HUES6 (cell line): Measurements from ENCODE around the gene NR2F1-AS1.
A peak's percentile ranks its signal among the peaks of the same experiment; 100 is the strongest.

Source experiments
- H3K27ac ChIP-seq: 2 replicates; pipeline ENCODE4 v1.7.0; 2013; ENCODE audit warnings: low read depth, mild to moderate bottlenecking, low read length, inconsistent platforms
- H3K27me3 ChIP-seq: 2 replicates; pipeline ENCODE4 v1.6.1; 2013; ENCODE audit warnings: low read length; ENCODE audit not compliant: control insufficient read depth, insufficient read depth
- H3K36me3 ChIP-seq: 2 replicates; pipeline ENCODE4 v1.6.1; 2013; ENCODE audit warnings: low read length; ENCODE audit not compliant: control insufficient read depth, insufficient read depth
- H3K4me1 ChIP-seq: 2 replicates; pipeline ENCODE4 v1.6.1; 2013; ENCODE audit warnings: low read length; ENCODE audit not compliant: control insufficient read depth, insufficient read depth
- H3K4me3 ChIP-seq: 2 replicates; pipeline ENCODE4 v1.5.1; 2013; ENCODE audit warnings: low read depth, low read length
- H3K9ac ChIP-seq: one replicate; pipeline ENCODE4 v1.6.1; 2013; ENCODE audit warnings: mild to moderate bottlenecking, low read length
- H3K9me3 ChIP-seq: 2 replicates; pipeline ENCODE4 v1.6.1; 2013; ENCODE audit warnings: low read depth, low read length; ENCODE audit not compliant: control insufficient read depth, insufficient read depth

The NR2F1-AS1 gene

DNA sequence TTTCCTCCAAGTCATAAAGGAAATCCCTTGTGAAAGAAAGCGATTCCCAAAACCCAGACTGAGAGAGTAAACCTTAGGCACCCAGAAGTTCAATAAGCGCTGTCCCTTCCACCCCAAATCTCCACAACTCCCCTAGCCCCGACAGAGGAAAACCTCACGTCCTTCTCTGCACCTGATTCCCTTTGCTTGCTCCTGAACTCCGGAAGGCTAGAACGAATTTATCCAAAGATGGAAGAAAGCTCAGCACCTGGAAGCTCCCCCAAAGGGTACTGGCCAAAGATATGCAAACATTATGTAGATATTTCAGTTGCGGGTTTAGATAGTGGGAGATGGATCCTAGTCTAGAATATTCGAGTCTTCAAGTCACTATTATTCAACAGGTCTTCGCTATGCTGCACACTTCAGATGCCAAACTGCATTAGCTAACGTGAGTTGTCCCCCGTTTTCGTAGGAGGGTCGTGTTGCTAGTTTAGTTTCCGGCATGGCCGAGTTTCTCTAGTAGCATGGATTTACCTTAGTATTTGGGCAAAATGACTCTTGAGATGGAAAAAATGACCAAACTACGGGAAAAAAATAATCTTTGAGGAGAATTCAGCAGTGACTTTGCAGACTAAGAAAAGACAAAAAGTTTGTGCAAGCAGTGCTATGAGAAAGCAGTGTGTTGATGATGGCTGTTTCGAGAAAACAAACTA is 29.7 kb upstream of the NR2F1-AS1 start:
- Histone ChIP-seq H3K27ac (no peak overlapping the region), H3K4me1 (peaks cover 11% of the 10 kb centered on the region), H3K9me3 (no peaks in the 10 kb centered on the region), H3K4me3 (no peak overlapping the region), H3K27me3 (peaks cover 99% of the 10 kb centered on the region), H3K36me3 (no peaks in the 10 kb centered on the region), H3K9ac (no peak overlapping the region)

DNA sequence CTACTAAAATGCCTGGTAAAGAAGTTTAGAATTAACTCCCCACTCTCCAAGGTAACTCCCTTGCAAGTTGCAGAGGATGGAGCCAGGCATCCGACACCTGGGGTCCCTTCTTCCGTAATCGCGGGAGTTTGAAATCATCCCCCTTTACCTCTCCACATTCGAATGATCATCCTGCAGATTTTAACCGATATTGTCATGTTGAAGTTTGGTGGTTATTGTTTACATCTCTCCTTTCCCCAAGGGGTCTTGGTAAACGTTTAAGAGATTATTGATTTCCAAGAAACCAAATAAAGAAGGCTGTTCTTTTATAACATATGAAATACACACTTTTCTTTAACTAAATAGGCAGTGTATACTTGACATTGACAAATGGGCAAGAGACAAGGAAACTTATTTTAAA is 28.7 kb upstream of the NR2F1-AS1 start:
- H3K4me3 ChIP-seq, result no peak overlapping the region
- no peaks in the 10 kb centered on the region for H3K9me3 ChIP-seq
- no peaks in the 10 kb centered on the region for H3K36me3 ChIP-seq
- H3K4me1 ChIP-seq, result peaks cover 11% of the 10 kb centered on the region
- H3K27ac ChIP-seq, result no peak overlapping the region
- H3K27me3 ChIP-seq, result peaks cover 99% of the 10 kb centered on the region
- H3K9ac ChIP-seq, result no peak overlapping the region

DNA sequence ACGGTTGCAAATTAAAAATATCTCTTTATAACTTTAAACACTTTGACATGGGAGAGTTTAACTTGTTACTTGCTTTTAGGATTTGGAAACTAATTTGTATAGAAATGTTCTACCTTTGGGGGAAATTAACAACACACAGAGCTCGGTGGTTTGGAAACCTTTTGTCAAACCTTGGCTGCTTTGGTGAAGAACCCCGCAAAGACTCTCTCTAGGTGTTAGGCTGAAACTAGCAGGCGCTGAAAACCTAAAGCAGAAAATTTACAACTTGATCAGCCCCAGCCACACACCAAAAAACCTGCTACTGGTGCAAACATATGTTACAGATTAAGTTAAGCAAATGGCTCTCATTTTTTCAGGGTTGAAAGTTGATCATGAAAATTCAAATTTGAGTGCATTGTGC is 27.8 kb upstream of the NR2F1-AS1 start:
- Histone ChIP-seq H3K4me3 (no peak overlapping the region), H3K27me3 (peaks cover 99% of the 10 kb centered on the region), H3K9me3 (peaks cover under 1% of the 10 kb centered on the region), H3K4me1 (peaks cover 11% of the 10 kb centered on the region), H3K27ac (no peak overlapping the region), H3K36me3 (no peaks in the 10 kb centered on the region), H3K9ac (no peak overlapping the region)

DNA sequence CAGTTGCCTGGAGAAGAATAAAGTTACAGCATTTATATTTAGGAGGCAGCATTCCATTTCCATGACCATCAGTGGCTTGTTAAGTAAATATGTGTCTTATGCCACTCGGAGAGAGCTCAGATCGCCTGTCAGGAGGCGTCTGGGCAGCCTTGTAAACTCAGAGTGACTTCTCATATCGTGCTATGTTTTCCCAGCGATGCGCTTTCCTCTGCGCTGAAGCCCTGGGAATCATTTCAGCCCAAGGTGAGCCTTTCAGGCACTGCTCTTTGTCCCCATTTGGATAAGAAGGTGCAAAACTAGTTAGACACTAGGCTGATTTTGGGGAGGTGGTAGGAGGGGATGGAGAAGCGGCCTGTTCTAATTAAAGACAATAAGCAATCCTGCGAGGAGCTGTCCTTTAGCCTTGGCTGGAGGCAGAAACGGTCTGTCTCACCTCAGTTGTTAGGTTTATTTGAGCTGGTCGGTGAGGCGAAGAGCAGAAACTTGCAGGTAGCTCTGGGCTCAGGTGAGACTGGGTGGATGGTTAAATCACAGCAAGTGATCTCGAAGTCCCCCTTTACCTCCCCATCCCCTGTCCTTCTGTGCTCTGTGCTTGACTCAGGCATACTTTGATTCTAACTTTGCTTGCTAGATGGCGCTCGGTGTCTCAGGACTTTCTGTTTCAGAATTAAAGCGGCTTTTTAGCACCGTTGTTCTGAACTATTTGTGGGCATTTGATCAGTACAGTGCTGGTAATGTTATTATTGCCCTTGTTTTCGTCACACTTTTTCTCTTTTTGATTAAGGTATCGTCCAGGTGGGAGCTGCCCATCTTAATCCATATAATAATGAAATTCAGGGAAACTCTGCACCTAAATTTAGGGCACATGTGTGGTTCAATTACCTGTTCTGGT is 26.6 kb upstream of the NR2F1-AS1 start:
- no peak overlapping the region for H3K27ac ChIP-seq
- H3K27me3 ChIP-seq, result peaks cover 99% of the 10 kb centered on the region
- no peaks in the 10 kb centered on the region for H3K36me3 ChIP-seq
- H3K4me3 ChIP-seq, result peak overlapping the region; percentile 43
- no peak overlapping the region for H3K9ac ChIP-seq
- H3K4me1 ChIP-seq, result peaks cover 11% of the 10 kb centered on the region
- peaks cover 4% of the 10 kb centered on the region for H3K9me3 ChIP-seq

DNA sequence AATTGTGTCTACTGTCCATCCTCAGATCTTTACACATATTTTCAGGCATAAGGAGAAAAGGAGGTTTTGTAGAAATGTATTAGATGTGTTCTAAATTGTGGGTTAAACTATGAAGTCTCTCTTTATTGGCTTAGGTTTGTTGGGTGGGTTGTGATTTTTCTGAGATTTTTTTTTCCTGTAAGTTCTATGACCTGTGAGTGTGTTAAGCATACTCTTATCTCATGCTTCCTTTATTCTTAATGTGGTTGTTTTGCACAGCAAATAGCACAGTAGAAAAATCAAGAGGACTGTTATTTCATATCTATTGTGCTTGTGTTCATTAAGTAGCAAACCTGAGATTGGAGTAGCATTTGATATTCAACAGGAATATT is 25.3 kb upstream of the NR2F1-AS1 start:
- Histone ChIP-seq H3K27me3 (peaks cover 100% of the 10 kb centered on the region), H3K27ac (no peak overlapping the region), H3K9ac (no peak overlapping the region), H3K4me3 (no peak overlapping the region), H3K4me1 (peaks cover 17% of the 10 kb centered on the region), H3K9me3 (peaks cover 4% of the 10 kb centered on the region), H3K36me3 (no peaks in the 10 kb centered on the region)

DNA sequence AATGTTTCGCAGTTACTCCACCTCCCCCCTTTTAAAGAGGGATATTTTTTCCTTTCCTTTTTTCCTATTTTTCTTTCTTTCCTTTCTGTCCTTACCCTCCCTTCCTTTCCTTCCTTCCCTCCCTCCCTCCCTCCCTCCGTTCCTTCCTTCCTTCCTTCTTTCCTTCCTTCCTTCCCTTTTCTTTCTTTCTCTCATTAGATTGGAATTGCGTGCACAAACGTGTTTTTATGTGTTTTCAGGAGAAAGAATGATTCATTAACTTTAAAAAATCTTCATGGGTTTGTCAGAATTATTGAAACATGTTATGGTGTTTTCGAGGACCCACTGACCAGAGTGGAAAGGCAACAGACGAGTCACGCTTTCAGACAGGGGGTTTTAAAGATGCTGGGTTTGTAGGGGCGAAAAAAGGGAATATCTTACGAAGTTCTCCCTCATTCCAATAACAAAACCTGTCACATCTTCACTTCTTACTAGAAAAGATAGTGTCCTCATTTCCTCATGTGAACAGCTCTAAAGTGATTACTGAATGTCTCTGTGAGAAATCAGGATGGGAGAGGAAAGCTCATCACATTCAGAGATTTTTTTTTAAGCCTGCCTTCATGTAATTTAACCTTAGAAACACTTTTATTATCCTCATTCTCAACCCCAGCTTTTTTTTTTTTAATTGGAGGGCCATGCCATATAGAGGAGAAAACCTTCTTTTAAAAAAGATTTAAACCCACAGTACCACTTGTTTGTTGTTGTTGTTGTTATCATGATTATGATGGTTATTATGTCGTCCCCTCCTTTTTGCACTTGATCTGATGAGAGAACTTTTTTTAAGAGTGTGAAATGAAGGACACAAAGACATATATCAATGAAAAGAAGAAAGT is 23.9 kb upstream of the NR2F1-AS1 start:
- H3K9ac ChIP-seq, result no peak overlapping the region
- H3K36me3 ChIP-seq, result no peaks in the 10 kb centered on the region
- no peak overlapping the region for H3K4me3 ChIP-seq
- peaks cover 14% of the 10 kb centered on the region for H3K4me1 ChIP-seq
- peaks cover 100% of the 10 kb centered on the region for H3K27me3 ChIP-seq
- H3K9me3 ChIP-seq, result peaks cover 4% of the 10 kb centered on the region
- no peak overlapping the region for H3K27ac ChIP-seq

DNA sequence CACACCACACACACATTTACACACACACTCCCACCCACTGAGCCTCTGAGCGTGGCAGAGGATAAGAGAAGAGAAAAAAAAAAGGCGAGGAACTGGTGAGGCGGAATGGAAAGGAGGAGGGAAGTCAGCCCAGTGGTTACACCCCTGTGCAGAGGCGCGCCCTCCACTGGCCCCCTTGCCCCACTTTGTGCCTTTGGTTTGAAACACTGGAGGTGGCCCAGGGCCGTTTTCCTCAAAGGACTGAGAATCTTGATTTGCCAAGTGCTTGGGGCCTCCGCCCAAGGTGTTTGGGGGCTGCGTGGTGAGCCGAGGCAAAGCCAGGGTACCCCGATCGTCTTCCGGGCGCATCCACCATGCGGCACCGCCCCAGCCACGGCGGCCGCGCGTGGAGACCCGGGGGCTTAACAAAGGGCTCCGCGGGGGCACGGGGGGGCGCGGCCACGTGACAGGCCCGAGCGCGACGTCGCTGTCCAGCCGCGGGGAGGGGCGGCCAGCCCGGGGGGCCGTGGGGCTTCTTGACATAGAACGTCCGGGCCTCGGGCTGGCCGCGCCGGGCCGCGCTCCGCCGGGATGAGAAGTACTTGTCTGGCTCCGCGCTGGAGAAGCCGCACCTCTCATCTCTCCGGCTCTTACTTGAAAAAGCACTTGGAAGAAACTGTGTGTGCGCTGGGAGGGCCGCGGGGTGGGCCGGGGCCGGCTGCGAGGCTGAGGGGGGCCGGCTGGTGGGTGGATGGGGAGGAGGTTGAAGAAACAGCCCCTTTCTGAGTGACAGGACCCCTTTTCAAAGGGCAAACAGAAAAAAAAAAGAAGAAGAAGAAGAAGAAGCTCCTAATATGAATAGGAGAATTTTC is 23.0 kb upstream of the NR2F1-AS1 start:
- H3K9ac ChIP-seq, result no peak overlapping the region
- 0 out of 2 replicates have a peak overlapping the region, but pooled peaks have one; percentile 13 for H3K4me3 ChIP-seq
- H3K36me3 ChIP-seq, result no peaks in the 10 kb centered on the region
- no peak overlapping the region for H3K27ac ChIP-seq
- H3K4me1 ChIP-seq, result peaks cover 14% of the 10 kb centered on the region
- peaks cover 100% of the 10 kb centered on the region for H3K27me3 ChIP-seq
- H3K9me3 ChIP-seq, result peaks cover 4% of the 10 kb centered on the region

DNA sequence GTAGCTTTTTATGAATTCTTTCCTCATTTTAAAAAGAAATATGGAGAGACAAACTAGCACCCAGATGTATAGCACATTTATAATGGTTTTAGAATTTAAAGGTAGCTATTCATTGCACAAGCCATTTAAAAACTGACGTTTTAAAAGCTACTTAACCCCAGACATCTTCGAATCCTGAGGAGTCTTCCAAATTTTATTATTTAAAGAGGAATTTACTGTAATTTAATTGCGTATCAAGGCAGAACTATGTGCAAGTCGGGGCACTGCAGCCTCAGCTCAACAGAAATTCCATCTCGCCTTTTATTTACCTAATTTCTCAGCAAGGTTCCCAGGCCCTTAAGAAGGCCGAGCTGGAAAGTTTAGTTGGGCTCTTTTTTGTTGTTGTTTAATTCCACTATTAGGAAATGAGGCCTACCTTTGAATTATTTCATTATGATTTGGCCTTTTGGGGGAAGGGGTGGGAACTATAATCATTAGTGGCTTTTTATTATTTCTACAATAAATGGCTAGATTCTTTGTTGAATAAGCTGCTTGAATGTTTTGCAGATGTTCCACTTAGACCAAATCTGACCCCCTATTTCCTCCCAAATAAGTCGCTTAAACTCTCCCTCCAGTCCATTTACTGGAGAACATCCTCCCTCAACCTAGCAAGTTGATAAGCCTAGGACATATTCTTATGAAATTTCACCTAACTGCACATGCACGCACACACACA is 22.2 kb upstream of the NR2F1-AS1 start:
- H3K36me3 ChIP-seq, result no peaks in the 10 kb centered on the region
- H3K9ac ChIP-seq, result no peak overlapping the region
- H3K27ac ChIP-seq, result no peak overlapping the region
- peaks cover 22% of the 10 kb centered on the region for H3K4me1 ChIP-seq
- peaks cover 4% of the 10 kb centered on the region for H3K9me3 ChIP-seq
- H3K4me3 ChIP-seq, result no peak overlapping the region
- peaks cover 100% of the 10 kb centered on the region for H3K27me3 ChIP-seq

DNA sequence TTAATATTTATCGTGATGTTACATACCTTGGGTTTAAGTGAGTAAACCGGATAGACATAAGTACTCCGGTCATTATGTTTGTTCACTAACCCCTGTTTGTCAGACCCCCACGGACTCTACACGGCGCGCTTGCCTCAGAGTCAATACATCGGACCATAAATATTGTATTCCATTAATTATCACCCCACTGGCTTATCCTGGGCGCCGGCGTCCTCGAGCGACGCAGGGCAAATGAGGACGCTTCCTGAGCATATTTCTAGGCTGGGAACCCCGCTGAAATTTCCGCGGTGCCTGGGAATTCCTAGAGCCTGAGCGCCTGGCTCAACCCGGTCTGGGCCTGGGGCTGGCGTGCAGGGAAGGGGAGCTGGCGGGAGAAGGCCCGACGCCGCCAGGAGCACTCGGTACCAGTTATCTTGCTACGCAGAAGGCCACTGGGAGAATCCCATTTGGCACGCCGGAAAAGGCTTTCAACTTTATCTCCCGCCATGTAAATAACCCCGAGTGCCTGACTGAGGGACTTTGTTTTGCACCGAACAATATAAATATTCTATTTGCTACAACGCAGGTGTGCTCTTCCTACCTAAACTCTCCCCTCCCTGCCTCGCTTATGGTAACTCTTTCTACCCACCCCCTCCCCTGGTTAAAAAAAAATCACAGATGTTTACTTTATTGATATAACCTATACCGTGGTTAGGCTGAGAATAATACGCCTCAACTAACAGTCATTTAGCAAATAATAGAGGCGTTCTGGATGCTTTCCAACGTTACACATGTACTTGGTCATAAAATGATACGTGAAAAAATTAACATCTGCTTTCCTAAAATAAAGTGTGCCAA is 21.4 kb upstream of the NR2F1-AS1 start:
- H3K36me3 ChIP-seq, result no peaks in the 10 kb centered on the region
- peaks cover 21% of the 10 kb centered on the region for H3K4me1 ChIP-seq
- H3K4me3 ChIP-seq, result peak overlapping the region; percentile 2
- H3K9me3 ChIP-seq, result peaks cover 4% of the 10 kb centered on the region
- H3K27me3 ChIP-seq, result peaks cover 100% of the 10 kb centered on the region
- H3K27ac ChIP-seq, result no peak overlapping the region
- no peak overlapping the region for H3K9ac ChIP-seq
